GM12891 (cell line): ENCODE results near the gene TRMT44.

Experiments
- PAX5 ChIP-seq: IDR thresholded peaks from 2 replicates; pipeline ENCODE4 v1.6.1; 2011; ENCODE audit warnings: low read length, moderate library complexity, mild to moderate bottlenecking; ENCODE audit not compliant: insufficient read depth, severe bottlenecking
- POLR2A ChIP-seq: IDR thresholded peaks from 2 replicates; pipeline ENCODE4 v1.6.1; 2011; ENCODE audit warnings: low read depth, low read length, control low read depth
- POLR2AphosphoS5 ChIP-seq: IDR thresholded peaks from 2 replicates; pipeline ENCODE4 v1.6.1; 2011; ENCODE audit warnings: low read depth, low read length, control low read depth

- no peak for TF ChIP-seq PAX5
- no peak for TF ChIP-seq POLR2A
- no peak for TF ChIP-seq POLR2AphosphoS5
Measured at GRCh38 chr4:8516996-8517550, 76.5 kb downstream of the TRMT44 start.
